SK-N-DZ (cell line): ENCODE results near the gene ANKMY1.
"Not testable (repeated sequence)": the region's sequence is repeated elsewhere in the genome, so short reads cannot be mapped to it uniquely, and the experiment has no call there.

ENCODE experiments used
- DNase-seq: peaks from one replicate; pipeline ENCODE4 v3.0.0-alpha.2; 2015; ENCODE audit warnings: low spot score

The ANKMY1 gene

DNA sequence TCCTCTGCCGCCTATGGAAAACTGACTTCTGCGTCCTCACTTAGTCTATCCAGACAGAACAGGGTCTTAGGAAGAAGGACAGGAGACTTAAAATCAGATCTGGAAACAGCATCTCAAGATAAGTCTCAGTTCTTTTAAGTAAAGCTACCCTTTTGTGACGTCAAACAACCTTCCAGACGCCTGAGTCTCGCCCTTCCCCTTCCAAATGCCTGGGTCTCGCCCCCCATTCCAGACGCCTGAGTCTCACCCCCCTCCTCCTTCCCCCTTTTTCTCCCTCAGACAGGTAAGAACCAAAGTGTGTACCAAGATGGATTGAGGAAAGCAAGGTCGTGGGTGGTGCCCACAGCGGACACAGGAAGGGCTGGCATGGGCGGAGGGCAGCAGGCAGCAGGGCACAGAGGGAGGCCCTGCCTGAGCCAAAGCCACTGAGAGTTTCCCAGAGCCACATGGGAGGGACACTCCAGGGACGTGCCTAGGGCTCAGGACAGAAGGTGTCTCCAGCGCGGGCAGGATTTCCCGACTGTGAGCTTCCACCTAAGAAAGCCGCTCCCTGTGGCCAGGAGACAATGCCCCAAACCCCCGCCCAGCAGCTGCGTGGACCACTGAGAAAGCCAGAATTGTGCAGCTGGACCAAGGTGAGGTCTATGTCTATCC lies 51.3 kb downstream of the ANKMY1 start:
- no peak for DNase-seq

DNA sequence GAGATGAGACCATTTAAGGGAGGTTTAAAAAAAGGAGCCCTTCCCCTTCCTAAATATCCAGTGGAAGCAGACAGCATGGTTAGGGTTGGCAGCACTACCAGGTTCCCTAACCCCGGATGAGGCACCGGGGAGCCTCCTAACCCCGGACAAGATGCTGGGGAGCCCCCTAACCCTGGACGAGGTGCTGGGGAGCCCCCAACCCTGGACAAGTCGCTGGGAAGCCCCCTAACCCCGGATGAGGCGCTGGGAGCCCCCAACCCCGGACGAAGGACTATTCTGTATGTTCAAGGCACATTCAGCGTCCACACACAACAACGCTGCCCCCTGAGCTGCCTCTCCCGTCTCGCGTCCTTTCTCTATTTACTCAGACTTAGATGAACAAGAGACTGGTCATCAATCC lies 51.9 kb downstream of the ANKMY1 start:
- DNase-seq, result no peak

DNA sequence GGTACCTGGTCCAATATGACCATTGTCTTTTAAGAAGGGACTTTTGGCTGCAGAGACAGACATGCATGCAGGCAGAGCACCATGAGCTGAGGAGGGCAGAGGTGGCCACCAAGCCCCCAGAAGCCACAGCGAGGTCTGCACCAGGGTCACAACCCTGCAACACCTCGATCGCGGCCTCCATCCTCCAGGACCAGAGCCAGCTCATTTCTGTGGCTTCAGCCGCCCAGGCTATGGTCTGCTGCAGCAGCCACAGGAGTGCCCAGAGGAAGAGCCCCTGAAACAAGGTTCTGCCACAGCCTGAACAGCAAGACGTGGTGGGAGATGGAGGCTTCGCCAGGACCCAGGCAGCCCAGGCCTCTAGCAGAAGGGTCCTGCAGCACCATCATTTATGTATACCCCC lies 53.9 kb downstream of the ANKMY1 start:
- DNase-seq, result no peak

DNA sequence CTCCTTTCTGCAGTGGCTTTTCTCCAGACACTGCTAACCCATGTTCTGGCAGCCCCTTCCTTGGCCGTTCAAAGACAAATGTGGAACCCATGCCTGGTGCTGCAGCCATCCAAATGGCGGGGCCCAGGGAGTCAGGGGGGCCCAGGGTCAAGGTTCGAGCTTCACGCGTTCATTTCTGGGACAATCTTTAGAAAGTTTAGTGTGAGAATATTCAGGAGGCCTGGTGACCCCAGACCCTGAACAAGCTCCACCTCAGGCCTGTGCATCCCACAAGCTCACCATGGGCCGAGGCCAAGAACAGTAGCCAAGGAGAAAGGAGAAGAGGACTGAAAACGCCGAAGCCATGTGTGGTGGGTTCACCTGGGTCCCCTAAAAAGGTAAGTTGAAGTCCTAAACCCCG lies 54.4 kb downstream of the ANKMY1 start:
- DNase-seq, result no peak

DNA sequence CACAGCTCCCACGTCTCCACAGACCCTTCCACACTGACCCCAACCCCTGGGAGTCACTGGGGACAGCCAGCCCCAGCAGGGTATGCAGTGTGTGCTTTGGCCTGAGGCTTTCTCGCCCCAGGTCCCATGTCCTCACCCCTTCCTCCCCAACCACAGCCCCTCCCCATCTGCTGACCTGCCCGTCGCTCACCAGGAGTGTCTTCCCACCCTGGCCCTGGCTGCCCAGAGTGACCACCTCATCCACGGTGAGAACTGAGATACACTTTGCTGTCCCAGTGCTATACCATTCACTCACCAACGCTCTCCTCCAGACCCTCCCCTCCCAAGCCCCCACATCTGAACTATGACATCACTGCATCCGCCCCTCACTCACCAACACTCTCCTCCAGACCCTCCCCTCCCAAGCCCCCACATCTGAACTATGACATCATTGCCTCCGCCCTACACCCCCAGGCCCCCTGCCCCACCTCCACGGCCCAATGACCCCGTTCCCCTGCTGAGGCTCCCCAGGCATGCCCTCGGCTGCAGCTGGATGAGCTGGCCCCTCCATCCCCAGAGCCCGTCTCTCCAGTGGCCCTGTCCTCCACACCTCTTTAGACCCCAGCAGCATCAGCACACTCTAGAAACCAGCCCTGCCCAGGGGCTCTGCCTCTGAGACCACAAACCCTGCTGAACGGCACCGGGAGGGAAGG lies 55.2 kb downstream of the ANKMY1 start:
- no peak for DNase-seq

DNA sequence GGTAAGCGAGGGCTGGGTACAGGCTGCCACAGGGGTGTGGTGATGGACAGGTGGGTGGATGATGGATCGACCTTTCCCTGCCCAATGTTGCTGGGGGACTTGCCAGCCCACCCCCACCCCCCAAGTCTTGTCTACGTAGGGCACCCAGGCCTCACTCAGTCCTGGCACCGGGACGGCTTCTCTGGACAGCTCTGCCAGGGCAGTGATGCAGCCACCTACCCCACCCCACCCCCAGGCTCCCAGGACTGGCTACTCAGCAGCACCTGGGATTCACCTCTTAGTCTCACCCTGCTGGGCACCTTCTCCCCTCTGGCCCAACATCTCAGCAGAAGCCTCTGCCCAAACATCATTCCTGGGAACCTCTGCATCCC lies 55.7 kb downstream of the ANKMY1 start:
- no peak for DNase-seq

DNA sequence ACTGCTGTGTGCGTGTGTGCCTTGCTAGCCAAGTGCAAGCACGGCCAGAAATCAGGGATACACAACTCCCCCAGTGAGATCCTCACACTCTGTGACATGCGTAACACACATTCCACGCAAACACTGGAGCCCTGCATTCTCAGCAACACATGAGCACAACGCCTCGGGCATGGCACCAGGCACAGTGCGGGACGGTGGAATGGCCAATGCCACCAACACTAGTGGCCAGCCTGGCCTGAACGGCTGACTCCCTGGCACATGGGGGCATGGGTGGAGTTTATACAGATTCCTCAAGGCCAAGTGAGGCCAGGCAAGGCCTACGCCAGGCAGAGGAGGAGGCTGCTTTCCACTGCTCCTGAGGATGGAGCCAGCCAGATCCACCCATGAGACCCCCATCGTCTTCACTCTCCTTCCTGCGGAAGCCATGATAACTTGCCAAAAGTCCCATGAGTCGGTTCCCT lies 56.2 kb downstream of the ANKMY1 start:
- no peak for DNase-seq

DNA sequence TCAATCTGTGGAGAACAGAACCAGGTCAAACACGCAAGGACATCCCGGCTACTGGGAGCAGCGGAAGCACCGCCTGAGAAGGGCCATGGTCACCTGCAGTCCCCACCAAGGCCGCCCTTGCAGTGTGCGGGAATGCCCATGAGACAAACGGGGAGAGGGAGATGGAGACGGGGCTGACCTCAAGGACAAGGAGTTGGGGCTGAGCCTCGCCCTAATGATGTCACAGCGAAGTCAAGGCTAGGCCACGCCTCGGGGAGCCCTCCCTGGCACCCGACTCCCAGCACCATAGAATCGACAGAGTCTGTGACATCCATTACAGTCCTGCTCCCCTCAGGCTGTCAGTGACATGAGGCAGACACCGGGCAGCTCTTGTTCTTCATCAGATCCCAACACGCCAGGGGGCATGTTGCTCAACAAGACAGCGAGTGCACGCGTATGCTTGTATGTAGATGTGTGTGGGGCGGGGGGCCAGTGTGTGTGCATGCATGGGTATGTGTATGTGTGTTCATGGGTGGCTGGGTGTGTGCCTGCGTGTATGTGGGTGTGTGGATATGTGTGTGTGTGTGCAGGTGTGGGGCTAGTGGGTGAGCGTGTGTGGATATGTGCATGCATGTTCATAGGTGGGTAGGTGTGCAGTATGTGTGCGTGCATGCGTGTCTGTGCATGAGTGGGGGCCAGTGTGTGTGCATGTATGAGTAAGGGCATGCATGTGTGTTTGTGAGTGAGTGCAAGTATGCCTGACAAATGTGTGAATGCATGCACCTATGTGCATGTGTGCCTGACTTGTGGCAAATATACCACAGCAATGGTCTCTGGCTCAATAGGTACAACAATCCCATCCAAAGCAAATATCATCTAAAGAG lies 57.0 kb downstream of the ANKMY1 start:
- no peak for DNase-seq

DNA sequence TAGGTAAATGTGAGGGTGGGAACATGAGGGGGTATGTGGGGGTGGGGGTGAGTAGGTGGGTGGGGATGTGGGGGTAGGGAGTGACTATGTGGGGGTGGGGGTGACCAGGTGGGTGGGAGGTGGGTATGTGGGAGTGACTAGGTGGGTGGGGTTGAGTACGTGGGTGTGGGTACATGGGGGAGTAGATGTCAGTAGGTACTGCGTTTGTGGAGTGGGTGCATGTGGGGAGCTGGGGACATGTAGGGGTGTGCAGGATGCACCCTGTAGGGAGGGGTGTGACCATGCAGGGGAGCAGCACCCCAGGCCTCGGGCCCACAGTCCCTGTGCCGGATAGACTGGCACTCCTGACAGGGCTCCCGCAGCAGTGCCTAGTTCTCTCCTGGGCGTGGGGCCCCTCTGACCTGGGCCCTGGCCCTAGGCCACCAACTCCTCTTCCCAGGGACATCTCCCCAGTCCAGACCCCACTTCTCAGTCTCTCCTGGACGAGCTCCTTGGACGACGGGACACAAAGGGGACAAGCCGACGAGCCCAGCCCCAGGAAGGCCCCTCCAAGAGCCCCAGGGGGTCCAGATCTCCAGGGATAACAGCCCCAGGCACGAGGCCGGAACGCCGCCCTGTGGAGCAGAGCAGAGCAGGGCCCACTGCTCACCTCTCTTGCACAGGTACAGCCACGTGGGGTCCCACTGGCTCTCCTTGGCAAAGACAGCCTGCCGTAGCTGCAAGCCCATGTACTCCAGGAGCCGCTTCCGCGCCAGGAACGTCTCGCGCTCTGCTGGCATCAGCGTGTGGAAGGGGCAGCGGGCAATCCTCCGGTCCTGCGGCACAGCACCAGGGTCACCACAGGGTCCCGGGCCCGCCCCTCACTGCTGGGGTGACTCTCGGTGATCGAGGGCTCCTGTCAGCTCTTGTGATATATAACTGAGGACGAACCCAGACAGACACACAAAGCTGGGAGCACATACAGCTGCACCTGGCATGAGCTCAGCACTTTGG lies 58.2 kb downstream of the ANKMY1 start:
- no peak for DNase-seq

DNA sequence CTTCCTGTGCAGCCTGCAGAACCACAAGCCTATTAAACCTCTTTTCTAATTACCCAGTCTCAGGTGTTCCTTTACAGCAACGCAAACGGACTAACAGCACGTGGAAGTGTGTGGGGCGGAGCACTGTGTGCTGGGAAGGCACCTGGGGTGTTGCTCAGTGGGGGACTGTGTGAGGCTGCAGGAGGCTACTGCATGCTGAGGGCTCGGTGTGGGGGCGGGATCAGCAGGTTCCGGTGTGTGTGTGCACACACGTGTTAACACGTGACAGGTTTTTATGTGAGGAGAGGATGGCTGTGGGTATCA lies 58.9 kb downstream of the ANKMY1 start:
- no peak for DNase-seq

DNA sequence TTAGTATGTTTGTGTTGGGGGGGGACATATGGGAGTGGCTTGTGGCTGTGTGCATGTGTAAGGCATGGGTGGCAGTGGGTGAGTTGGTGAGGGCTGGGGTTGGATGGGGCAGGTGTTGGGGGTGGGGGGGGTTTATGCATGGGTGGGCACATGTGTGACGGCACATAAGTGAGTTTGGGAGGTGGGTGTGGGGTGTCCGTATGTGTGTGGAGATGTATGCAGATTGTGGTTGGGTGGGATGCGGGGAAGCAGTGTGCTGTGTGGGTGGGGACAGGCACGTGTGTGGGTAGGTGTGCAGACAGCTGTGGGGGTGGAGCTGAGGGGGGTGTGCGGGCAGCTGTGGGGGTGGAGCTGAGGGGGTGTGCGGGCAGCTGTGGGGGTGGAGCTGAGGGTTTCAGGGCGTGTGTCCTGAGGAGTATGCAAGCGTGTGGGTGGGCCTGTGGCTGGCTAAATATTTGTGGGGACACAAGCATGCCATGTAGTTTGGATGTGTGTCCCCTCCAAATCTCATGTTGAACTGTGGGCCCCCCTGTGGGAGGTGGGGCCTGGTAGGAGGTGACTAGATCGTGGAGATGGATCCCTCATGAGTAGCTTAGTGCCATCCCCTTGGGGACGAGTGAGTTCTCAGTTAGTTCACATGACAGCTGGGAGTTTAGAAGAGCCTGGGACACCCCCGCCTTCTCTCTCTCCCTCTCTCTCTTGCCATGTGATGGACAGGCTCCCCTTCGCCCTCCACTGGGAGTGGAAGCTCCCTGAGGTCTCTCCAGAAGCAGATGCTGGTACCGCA lies 59.4 kb downstream of the ANKMY1 start:
- DNase-seq, result no peak

DNA sequence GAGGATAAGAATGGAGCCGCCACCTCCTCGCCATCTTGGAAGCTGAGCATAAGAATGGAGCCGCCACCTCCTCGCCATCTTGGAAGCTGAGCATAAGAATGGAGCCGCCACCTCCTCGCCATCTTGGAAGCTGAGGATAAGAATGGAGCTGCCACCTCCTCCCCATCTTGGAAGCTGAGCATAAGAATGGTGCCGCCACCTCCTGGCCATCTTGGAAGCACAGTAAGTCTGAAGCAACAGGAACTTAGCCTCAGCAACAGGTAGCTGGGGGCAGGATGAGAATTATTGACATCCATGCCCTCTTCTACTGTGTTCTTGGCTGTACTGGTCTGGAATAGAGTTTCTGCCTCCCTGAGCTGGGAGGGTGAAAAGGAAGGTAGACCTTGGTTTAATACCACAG lies 60.7 kb downstream of the ANKMY1 start:
- peak; percentile 34 for DNase-seq

DNA sequence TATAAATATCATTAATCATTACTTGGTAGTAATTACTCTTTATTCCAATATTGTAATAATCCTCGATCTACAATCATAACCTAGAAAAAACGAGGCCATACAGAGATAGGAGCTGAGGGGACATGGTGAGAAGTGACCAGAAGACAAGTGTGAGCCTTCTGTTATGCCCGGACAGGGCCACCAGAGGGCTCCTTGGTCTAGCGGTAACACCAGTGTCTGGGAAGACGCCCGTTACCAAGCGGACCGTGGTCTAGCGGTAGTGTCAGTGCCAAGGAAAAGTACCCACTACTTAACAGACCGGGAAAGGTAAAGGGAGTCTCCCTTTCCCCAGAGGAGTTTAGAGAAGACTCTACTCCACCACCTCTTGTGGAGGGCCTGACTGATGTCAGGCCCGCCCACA lies 62.8 kb downstream of the ANKMY1 start:
- DNase-seq, result not testable (repeated sequence)

DNA sequence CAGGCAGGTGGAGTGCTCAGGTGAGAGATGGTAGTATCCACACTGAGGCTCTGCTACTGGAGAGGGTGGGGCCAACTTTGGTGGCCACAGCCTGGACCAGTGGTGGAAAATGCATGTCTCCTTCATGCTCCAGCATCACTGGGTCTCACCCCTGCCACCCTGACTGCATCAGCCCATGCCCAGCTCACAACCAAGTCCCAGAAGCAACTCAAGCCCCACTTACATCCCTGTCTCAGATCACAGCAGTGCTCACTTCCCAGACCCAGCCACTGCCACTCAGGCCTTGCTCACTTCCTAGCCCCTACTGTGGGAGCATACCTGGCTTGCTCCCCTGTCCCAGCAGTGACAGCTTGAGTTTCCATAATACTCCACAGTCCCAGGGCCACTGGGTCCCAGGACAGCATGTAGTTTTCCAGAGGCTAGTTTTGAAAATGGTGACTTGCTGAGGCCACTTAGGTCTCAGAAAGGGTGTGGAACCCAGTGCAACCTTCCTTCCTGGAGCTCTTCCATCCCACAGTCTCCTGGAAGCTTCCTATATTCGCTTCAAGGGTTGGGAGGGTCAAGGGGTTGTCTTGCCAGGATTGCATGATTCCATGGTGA lies 63.5 kb downstream of the ANKMY1 start:
- no peak for DNase-seq

DNA sequence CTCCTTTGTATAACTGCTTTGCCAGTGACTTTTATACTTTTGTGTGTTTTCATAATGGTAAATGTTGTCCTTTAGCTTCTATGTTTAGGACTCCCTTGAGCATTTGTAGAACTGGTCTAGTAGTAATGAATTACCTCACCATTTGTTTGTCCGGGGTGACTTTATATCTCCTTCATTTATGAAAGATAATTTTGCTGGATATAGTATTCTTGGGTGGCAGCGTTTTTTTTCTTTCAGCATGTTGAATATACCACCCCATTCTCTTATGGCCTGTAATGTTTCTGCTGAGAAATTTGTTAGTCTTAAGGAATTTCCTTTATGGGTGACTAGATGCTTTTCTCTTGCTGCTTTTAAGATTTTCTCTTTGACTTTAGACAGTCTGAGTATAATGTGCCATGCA lies 66.3 kb downstream of the ANKMY1 start:
- DNase-seq, result no peak

DNA sequence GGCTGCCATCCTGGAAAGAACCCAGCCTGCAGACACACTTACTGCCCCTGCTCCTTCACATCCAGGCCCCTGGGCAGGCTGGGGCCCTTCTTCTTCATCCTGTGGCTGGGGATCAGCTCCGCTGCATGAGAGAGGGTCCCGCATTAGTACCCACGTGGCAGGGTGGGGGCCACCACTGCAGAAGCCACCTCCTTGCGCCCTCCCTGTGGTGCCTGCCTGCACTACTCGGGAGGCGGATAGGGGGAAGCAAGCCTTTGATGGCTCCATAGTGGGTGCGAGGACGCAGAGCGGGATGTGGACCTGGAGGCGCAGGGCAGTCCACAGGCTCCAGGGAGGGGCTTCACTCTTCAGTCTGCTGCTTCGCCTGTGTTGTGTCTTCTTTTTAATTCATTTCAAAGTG lies 75.6 kb downstream of the ANKMY1 start:
- DNase-seq, result no peak

DNA sequence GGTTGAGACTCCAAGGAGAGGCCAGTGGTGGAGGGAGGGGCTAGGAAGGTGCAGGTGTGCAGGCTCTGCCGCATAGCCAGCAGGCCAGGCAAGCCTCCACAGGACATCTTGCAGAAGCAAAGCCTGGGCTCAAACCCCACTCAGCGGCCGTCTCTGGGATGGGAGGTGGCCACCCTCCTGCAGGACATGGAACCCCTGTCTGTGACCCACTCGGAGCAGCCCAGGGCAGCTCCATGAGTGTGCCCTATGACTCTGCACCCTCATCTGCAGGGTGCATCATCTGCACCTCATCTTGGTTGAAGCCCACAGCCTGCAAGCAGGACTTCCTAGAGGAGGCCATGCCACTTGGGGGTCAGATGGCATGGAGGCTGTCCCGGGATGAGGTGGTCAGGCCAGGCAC lies 76.1 kb downstream of the ANKMY1 start:
- DNase-seq, result no peak

DNA sequence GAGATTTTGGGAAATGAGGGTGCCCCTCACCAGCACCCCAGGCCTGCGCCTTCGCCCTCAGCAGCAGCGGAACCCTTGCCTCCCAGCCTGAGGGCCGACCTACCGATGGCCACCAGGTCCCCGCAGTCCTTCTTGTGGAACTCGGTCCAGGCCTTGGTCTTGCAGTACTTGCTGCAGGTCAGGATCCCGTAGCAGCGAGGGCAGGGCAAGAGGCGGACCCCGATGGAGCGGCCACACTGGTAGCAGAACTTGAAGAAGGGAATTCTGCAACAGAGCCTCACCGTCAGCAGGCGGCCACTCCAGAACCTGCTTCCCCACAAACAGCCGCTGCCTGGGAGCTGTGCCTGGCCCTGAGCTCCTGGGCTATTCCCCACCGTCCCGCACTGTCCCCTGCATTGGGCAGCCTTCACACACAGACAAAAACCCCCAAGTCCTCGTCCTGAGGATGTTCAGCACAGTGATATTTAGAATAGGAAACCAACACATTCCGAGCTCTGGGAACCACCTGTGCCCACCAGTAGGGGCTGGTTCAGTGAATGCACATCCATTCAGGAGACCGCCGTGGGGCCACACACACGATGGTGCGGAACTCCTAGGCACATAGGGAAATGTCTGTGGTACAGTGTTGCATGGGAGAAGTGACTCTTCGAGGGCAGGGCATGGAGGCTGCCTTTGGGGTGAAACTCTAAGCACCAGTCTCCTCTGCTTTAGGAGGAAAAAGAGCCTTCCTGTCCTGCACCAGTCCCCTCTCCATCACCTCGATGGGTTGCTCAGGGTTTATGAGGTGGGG lies 76.8 kb downstream of the ANKMY1 start:
- DNase-seq, result no peak

DNA sequence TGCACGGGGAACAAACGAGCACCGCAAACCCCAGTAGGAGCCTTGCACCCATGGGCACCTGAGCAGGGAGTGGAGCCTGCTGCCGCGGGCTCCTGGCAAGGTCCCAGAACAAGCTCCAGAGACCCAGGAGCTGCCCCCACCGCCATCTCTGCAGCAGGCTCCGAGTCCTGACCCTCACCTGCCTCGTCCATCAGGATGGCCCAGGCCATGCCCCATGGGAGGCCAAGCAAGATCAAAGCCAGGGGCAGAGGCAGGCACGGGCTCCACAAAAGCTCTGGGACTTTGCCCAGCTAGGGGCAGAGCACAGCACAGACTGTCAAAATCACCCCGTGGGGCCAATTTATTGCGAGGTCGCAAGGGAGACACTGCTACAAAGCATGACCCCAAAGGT lies 78.7 kb downstream of the ANKMY1 start:
- no peak for DNase-seq
